Activated naive CD4-positive, alpha-beta T cell treated with anti-CD3 and anti-CD28 coated beads, Interleukin-2, amount 10 ng/mL, durations not matched to agents 7 days and 5 days (primary cell): ENCODE data around the gene SCN8A.

Experiments used
- CTCF ChIA-PET: fragments of 350-600 bp; sonication (Branson Sonifier 250); formaldehyde crosslinking; loops from one replicate; lab custom pipeline; 2021; ENCODE audit warnings: antibody characterized with exemption; lab: Charles Lee
- DNase-seq: peaks from one replicate; pipeline ENCODE4 v3.0.0-alpha.2; 2020
- H3K27ac Mint-ChIP-seq: one replicate; pipeline ENCODE4 v1.8.0; 2021; ENCODE audit warnings: mild to moderate bottlenecking, moderate library complexity, mixed read lengths
- H3K27me3 Mint-ChIP-seq: one replicate; pipeline ENCODE4 v1.8.0; 2021; ENCODE audit warnings: mild to moderate bottlenecking, mixed read lengths
- H3K36me3 Mint-ChIP-seq: one replicate; pipeline ENCODE4 v1.8.0; 2021; ENCODE audit warnings: mixed read lengths
- H3K4me1 Mint-ChIP-seq: one replicate; pipeline ENCODE4 v1.8.0; 2021; ENCODE audit warnings: mixed read lengths
- H3K4me3 Mint-ChIP-seq: one replicate; pipeline ENCODE4 v1.8.0; 2021; ENCODE audit warnings: mild to moderate bottlenecking, moderate library complexity, mixed read lengths
- H3K9me3 Mint-ChIP-seq: one replicate; pipeline ENCODE4 v1.8.0; 2021; ENCODE audit warnings: mixed read lengths

Gene SCN8A

GRCh38 chr12:51860986-51861385 is 270.0 kb downstream of the SCN8A start:
- H3K27me3 Mint-ChIP-seq = peaks cover 73% of the 10 kb centered on the region
- no peak overlapping the region for H3K4me3 Mint-ChIP-seq
- CTCF ChIA-PET = interaction anchor here (4.2 kb wide), 1 partner anchor 13 kb away, joined by 27 read pairs; no protein-coding TSS in a partner anchor
- no peaks in the 10 kb centered on the region for H3K9me3 Mint-ChIP-seq
- no peak overlapping the region for H3K27ac Mint-ChIP-seq
- H3K4me1 Mint-ChIP-seq = peaks cover 8% of the 10 kb centered on the region
- no peaks in the 10 kb centered on the region for H3K36me3 Mint-ChIP-seq
- DNase-seq = no peak
